GM21390 (cell line): ENCODE measurements around the gene ABR.

Source experiments
- ATAC-seq: cut with Tn5 transposase; IDR thresholded peaks from one replicate; pipeline ENCODE4 v1.9.1; 2021; ENCODE audit not compliant: unreplicated experiment

The ABR gene

DNA sequence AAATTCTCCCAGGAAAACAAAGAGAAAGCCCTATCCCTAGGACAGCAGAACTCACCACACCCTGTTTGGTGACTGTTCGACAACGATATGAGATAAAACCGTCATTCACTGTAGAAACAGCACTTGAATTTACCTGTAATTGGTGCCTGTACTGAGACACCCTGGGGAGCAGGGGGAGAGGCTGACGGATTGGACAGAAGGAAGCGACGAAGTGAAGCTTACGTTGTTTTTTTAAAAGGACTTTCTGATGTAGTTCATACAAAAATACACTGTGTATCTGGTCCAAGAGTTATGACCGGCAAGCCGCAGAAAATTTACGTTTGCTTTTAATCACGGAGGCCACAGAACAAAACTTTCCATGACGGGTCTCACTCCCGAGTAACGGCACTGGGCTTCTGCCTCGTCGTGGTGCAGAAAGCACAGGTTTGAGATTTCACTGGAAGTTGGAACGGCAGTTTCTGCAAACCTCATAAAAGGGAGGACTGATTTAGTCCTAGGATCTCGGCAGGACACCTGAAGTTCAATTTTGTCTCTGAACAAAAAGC lies 209.9 kb downstream of the ABR start:
- ATAC-seq: no peak

DNA sequence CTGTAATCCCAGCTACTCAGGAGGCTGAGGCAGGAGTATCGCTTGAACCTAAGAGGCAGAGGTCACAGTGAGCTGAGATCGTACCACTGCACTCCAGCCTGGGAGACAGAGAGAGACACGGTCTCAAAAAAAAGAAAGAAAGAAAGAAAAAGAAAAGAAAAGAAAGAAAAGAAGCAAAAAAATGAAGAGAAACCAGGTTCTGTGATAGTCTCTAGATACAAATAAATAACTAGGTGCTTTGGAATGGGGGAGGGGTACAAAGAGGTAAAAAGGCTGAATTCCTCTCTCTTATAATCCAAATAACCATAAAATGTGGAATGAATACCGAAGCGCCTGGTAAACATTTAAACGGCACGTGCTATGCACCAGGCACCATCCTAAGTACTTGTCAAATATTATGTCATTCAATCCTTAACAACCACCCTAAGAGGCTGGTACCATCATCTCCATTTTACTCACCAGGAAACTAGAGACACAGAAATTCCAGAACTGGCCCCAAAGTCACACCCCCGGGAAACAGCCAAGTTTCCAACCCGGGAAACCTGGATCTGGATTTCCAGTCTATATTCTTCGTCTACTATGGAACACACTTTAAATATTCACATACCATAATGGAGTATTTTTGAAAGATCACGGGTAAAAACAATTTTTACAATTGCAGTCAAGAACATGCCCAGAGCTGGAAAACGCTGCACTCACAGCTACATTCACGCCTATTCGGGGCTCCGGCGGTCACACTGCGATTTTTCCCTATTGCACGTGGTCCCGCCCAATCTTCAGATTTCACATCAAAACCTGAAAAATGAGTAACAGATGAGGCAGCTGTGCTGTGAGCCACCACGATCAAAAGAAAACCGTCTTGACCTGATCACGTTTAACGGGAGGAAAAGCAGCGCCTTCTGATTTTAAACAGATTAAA lies 210.7 kb downstream of the ABR start:
- no peak for ATAC-seq

DNA sequence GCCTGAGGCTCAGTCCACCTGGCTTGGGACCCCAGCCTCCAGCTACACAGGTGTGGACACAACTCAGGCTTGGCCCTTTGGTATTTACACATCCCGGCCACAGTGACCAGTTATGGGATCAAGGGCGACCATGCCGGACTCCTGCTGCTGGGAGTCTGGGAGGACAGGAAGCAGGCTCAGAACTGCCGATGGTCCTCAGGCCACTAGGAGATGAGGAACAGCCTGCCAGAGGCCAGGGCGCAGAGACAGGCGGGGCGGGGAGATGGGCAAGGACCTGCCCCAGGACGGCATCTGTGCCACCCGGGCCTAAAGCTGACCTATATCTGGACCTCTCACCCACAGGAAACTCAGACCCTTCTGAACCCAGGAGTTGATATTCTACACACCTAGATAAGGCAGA lies 212.7 kb downstream of the ABR start:
- ATAC-seq: no peak

DNA sequence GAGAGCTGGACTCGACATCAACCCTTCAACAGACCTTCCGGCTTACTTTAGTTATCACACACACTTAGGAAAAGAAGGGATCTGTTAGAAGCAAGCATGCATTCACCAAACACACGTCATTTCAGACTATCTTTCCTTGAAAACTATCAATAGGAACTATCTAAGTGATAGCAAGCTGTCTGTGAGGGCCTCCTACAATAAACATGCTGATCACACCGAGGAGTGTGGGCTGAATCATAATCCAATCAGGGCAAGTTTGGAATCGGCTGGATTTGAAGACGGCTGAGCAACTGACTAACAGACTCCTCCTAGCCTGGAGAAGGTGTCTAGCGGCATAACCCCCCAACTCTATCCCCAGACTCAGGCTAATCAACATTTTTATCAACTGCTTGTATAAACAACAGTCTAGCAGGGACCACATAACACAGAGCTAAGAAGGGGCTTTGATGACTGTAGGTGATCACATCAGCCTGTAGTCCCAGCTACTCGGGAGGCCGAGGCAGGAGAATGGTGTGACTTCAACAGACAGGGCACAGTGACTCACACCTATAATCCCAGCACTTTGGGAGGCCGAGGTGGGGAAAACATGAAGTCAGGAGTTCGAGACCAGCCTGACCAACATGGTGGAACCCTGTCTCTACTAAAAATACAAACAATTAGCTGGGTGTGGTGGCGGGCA lies 214.3 kb downstream of the ABR start:
- ATAC-seq: no peak

DNA sequence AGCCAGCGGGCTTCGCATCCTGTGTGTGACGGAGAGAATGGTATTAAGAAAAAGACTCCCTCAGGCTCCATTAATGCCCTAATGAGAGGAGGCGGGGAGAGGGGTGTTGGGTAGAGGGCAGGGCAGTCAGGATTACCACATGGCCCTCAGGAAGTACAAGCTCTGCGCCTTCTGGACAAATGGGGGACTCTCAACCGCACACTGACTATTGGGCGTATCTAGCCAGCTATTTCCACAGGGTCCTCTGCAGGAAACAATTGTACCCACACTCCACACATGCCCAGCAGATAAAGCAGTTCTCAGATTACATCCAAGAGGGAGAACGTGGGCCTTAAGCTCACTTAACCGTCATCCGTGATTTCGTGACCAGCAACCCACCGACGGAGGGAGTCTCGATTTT lies 214.9 kb downstream of the ABR start:
- ATAC-seq: no peak

DNA sequence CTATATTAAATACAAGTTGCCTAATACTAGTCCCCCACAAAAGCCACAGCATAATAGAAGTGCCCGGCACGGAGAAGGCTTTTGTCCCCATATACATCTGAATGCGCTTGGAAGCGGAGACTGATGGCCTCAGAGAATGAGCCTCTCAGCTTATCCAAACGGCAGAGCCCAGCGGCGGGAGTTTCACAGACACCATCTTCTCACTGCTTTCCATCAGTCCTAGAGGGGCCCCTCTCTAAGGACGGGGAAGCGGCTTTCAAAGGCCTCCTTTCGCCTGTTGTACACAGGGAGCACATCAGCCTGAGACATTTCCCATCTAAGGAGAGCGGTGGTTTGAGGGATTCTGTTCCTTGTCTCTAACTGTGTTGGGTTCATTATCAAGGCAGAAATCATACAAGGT lies 217.1 kb downstream of the ABR start:
- no peak for ATAC-seq

DNA sequence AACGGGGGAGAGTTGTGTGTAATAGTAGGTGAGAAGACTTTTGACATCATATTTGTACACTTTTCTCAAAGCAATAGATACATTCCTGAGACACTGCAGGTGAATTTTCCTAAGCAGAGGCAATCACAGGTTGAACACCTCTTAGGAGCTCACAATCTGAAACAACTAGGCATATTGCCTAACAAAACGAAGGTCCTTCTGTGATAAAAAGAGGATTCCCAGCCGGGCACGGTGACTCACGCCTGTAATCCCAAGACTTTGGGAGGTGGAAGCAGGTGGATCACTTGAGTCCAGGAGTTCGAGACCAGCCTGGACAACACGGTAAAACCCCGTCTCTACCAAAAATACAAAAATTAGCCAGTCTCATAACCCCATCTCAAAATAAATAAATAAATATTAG lies 217.6 kb downstream of the ABR start:
- no peak for ATAC-seq

- no peak for ATAC-seq
These were observed 220.9 kb downstream of the ABR start for GRCh38 chr17:958712-959451.

- ATAC-seq: no peak
These were observed 221.8 kb downstream of the ABR start for GRCh38 chr17:957856-958421.

- no peak for ATAC-seq
These were observed 222.9 kb downstream of the ABR start for GRCh38 chr17:956905-957304.

- ATAC-seq: no peak
These were observed 225.2 kb downstream of the ABR start for GRCh38 chr17:954431-955164.

- no peak for ATAC-seq
These were observed 226.0 kb downstream of the ABR start for GRCh38 chr17:953767-954166.
